ENCODE measurements around the gene METTL23. TPM values are rescaled to one million over a fixed set of nuclear protein-coding genes. Genes with fewer than 3 reads are reported as not detected.
"Not testable (repeated sequence)": the region's sequence is repeated elsewhere in the genome, so short reads cannot be mapped to it uniquely, and the experiment has no call there.

METTL23 gene
- total RNA-seq, 1 experiment from 2014 or later = 37.7 TPM

- Histone ChIP-seq H3K9me3 (no peaks in the 10 kb centered on the region), H3K36me3 (ENCODE audit: control insufficient read depth, insufficient read depth, low read length) (no peaks in the 10 kb centered on the region), H3K27me3 (replicated peaks; ENCODE audit: control insufficient read depth, insufficient read depth, low read length) (no peaks in the 10 kb centered on the region), H3K4me1 (peaks cover 24% of the 10 kb centered on the region), H3K4me3 (ENCODE audit: low read depth, low read length) (no peak overlapping the region)
- Mint-ChIP-seq H3K4me3 (ENCODE audit: unreplicated experiment) (no peak overlapping the region), H3K27ac (ENCODE audit: unreplicated experiment) (no peak overlapping the region), H3K27me3 (ENCODE audit: insufficient read depth, unreplicated experiment) (no peaks in the 10 kb centered on the region), H3K4me1 (ENCODE audit: low read depth, unreplicated experiment) (peaks cover 33% of the 10 kb centered on the region), H3K36me3 (ENCODE audit: insufficient read depth, unreplicated experiment) (peaks cover 20% of the 10 kb centered on the region), H3K9me3 (ENCODE audit: unreplicated experiment) (no peaks in the 10 kb centered on the region)
- BruUV-seq (replicated peaks) = no TSS peak
- ChIA-PET CTCF (interaction anchor here (0.6 to 1.2 kb wide), 3 partner anchors 11 to 108 kb away, joined by 3 to 8 read pairs (median 3); no protein-coding TSS in a partner anchor), POLR2A (interaction anchor here (0.6 kb wide), 1 partner anchor 10 kb away, joined by 3 read pairs; no protein-coding TSS in a partner anchor)
- peak in 1 of 2 experiments; percentile 52 for DNase-seq
- intact Hi-C loops (cut with micrococcal nuclease; ENCODE audit: unreplicated experiment) = no loop called here
- no peak for TF ChIP-seq CTCF (IDR thresholded peaks at IDR 0.05; ENCODE audit: insufficient read depth in 1 of 2, low read depth in 1 of 2, low read length in 1 of 2, severe bottlenecking in 1 of 2, unreplicated experiment in 1 of 2)
These were observed 28.8 kb upstream of the METTL23 start for GRCh38 chr17:76697702-76698465.

GRCh38 chr17:76698466-76698977, 28.1 kb upstream of the METTL23 start:
- POLR2A ChIA-PET; H3K27me3 Mint-ChIP-seq (ENCODE audit: insufficient read depth, unreplicated experiment); H3K9me3 Mint-ChIP-seq (ENCODE audit: unreplicated experiment); intact Hi-C loops (cut with micrococcal nuclease; ENCODE audit: unreplicated experiment); H3K27ac Mint-ChIP-seq (ENCODE audit: unreplicated experiment); H3K36me3 ChIP-seq (ENCODE audit: control insufficient read depth, insufficient read depth, low read length); H3K9me3 ChIP-seq; H3K4me3 Mint-ChIP-seq (ENCODE audit: unreplicated experiment); BruUV-seq (replicated peaks); DNase-seq; H3K4me3 ChIP-seq (ENCODE audit: low read depth, low read length); H3K27me3 ChIP-seq (replicated peaks; ENCODE audit: control insufficient read depth, insufficient read depth, low read length): not testable (repeated sequence)
- Mint-ChIP-seq H3K36me3 (ENCODE audit: insufficient read depth, unreplicated experiment) (peaks cover 20% of the 10 kb centered on the region), H3K4me1 (ENCODE audit: low read depth, unreplicated experiment) (peaks cover 33% of the 10 kb centered on the region)
- H3K4me1 ChIP-seq = peaks cover 24% of the 10 kb centered on the region
- CTCF ChIA-PET = interaction anchor here (0.6 to 1.0 kb wide), 2 partner anchors 75 to 121 kb away, joined by 3 to 5 read pairs; no protein-coding TSS in a partner anchor

GRCh38 chr17:76700270-76700616, 26.4 kb upstream of the METTL23 start:
- Mint-ChIP-seq H3K27me3 (ENCODE audit: insufficient read depth, unreplicated experiment) (no peaks in the 10 kb centered on the region), H3K36me3 (ENCODE audit: insufficient read depth, unreplicated experiment) (peaks cover 20% of the 10 kb centered on the region), H3K4me1 (ENCODE audit: low read depth, unreplicated experiment) (peaks cover 33% of the 10 kb centered on the region), H3K9me3 (ENCODE audit: unreplicated experiment) (no peaks in the 10 kb centered on the region), H3K4me3 (ENCODE audit: unreplicated experiment) (no peak overlapping the region), H3K27ac (ENCODE audit: unreplicated experiment) (no peak overlapping the region)
- BruUV-seq (replicated peaks) = no TSS peak
- ChIA-PET CTCF (no interaction called here), POLR2A (no interaction called here)
- H3K36me3 ChIP-seq (ENCODE audit: control insufficient read depth, insufficient read depth, low read length) = no peaks in the 10 kb centered on the region
- no peak overlapping the region for H3K4me3 ChIP-seq (ENCODE audit: low read depth, low read length)
- intact Hi-C loops (cut with micrococcal nuclease; ENCODE audit: unreplicated experiment) = no loop called here
- H3K9me3 ChIP-seq = no peaks in the 10 kb centered on the region
- H3K27me3 ChIP-seq (replicated peaks; ENCODE audit: control insufficient read depth, insufficient read depth, low read length) = no peaks in the 10 kb centered on the region
- TF ChIP-seq CTCF (IDR thresholded peaks at IDR 0.05; ENCODE audit: insufficient read depth in 1 of 2, low read depth in 1 of 2, low read length in 1 of 2, severe bottlenecking in 1 of 2, unreplicated experiment in 1 of 2) = no peak
- peaks cover 24% of the 10 kb centered on the region for H3K4me1 ChIP-seq
- no peak for DNase-seq

All from Caco-2 (cell line).